Effector memory CD8-positive, alpha-beta T cell (primary cell): Measurements from ENCODE around the gene PADI4.
"Not testable (repeated sequence)": the region's sequence is repeated elsewhere in the genome, so short reads cannot be mapped to it uniquely, and the experiment has no call there.

ENCODE experiments used
- ATAC-seq: fragments of 150-1000 bp; cut with Tn5 transposase; replicated peaks from 2 replicates; pipeline ENCODE4 v1.10.0; 2021; ENCODE audit warnings: mild to moderate bottlenecking, moderate library complexity
- DNase-seq, 3 experiments: peaks; one replicate each; pipeline ENCODE4 v3.0.0; 2021
- H3K27ac Mint-ChIP-seq, 2 donors: one replicate each; pipeline ENCODE4 v1.8.0; 2022; ENCODE audit warnings: mild to moderate bottlenecking in 2 of 2, mixed read lengths in 2 of 2, moderate library complexity in 2 of 2
- H3K27me3 Mint-ChIP-seq, 2 donors: one replicate each; pipeline ENCODE4 v1.8.0; 2022; ENCODE audit warnings: mixed read lengths in 2 of 2
- H3K36me3 Mint-ChIP-seq: one replicate; pipeline ENCODE4 v1.8.0; 2022; ENCODE audit warnings: mild to moderate bottlenecking, moderate library complexity, mixed read lengths; ENCODE audit not compliant: insufficient read depth
- H3K4me1 Mint-ChIP-seq, 2 donors: one replicate each; pipeline ENCODE4 v1.8.0; 2022; ENCODE audit warnings: low read depth in 2 of 2, mixed read lengths in 2 of 2
- H3K4me3 Mint-ChIP-seq, 2 donors: one replicate each; pipeline ENCODE4 v1.8.0; 2022; ENCODE audit warnings: mild to moderate bottlenecking in 2 of 2, mixed read lengths in 2 of 2, moderate library complexity in 2 of 2
- H3K9me3 Mint-ChIP-seq, 2 donors: one replicate each; pipeline ENCODE4 v1.8.0; 2022; ENCODE audit warnings: mixed read lengths in 2 of 2

Gene PADI4

DNA sequence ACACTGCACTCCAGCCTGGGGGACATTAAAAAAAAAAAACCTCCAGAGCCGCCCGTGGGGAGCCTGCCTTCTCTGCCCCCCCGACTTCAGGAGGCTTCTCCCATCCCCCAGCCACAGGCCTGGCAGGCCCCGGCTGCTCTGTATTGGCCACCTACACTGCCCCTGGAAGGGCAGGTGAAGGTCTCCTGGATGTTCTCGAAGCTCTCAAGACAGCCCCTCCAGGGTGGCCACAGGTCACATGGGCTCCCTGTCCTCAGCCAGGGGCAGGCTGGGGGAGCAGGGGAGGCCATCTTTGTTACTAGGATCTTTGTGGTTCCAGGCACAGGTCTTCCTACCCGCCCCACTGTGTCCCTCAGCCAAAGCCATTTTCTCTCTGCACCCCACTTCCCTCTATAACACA is 96.8 kb downstream of the PADI4 start:
- peaks cover 0 to 8% of the 10 kb centered on the region in 2 donors for H3K4me1 Mint-ChIP-seq
- DNase-seq (no peak), ATAC-seq (no peak)
- no peaks in the 10 kb centered on the region for H3K9me3 Mint-ChIP-seq
- no peak overlapping the region for H3K4me3 Mint-ChIP-seq
- peaks cover 38% of the 10 kb centered on the region for H3K36me3 Mint-ChIP-seq
- H3K27ac Mint-ChIP-seq = peak overlapping the region in 1 of 2 donors; percentile 29
- H3K27me3 Mint-ChIP-seq = no peaks in the 10 kb centered on the region

DNA sequence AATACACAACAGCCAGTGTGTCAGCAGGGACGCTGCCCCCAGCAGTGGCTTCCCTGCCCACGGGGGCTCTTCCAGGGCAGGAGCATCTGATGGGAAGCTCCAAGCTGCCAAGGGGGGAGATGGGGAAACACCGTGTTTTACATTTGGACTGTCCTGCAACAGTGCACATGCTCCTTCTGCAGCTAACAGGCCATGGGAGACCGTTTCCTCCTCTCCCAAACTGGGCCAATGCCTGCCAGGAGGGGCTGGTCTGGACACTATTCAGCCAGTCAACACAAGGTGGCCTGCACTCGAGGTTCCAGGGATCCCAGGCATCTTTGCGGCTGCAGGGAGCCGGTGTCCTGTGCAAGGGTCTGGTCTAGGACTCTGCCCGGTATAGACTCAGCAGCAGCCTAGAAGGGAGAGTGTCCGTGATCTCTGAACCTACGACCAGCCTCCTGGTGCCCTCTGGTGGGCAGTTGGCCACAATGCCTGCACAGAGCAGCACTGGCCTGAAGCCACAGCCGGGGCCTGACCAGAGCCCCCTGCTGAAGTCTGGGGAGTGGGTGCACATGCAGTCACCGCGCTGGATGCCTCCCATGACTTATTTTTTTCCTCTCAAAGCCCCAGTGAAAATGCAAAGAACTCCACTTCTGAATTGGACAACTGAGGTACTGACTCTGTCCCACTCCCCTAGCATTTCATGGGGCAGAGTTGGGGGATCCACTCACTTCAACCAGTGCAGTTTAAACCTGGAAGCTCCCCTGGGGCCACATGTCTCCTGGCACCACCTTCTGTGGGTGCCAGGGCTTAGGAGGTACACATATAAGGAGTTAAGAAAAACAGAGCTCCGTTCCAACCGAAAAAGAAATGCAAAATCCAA is 98.1 kb downstream of the PADI4 start:
- DNase-seq (peak; percentile 19 to 24 (median 23)), ATAC-seq (peak; percentile 80)
- Mint-ChIP-seq H3K9me3 (no peaks in the 10 kb centered on the region), H3K4me3 (no peak overlapping the region), H3K4me1 (peaks cover 4 to 8% of the 10 kb centered on the region in 2 donors), H3K27me3 (no peaks in the 10 kb centered on the region), H3K27ac (no peak overlapping the region), H3K36me3 (peaks cover 50% of the 10 kb centered on the region)

DNA sequence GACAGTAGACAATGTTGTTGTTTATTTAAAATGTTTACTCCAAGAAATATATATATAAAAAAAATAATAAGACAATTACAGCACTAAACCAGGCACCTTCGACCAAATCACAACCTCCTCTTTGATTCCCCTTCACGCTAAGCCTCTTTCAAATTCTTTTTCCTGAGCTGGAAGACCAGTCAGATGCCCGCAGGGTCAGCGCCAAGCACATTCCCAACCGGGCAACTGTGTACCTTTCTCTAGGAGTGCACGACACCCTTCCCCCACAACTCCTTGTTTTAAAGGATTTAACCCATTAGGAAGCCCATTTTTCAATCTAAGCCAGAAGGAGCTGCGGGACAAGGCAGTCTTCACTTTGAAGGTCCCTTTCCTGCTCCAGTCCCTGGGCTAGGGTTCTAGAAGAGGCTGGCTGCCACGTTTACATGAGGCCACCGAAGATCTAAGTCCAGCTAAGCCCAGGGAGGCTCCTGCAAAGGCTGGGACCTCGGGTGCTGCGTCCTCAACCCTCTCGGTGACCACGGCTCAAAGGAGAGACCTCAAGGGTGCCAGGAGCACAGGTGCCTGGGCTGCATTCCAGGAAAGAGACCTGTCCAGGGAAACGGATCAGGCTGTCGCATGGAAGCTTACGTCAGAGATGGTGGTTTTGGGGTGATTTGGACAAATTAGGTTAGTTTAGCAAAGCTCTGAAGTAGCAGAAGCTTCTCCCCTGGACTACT is 98.9 kb downstream of the PADI4 start:
- H3K36me3 Mint-ChIP-seq = peaks cover 57% of the 10 kb centered on the region
- DNase-seq, ATAC-seq, H3K27me3 Mint-ChIP-seq, H3K9me3 Mint-ChIP-seq, H3K4me1 Mint-ChIP-seq, H3K4me3 Mint-ChIP-seq, H3K27ac Mint-ChIP-seq: not testable (repeated sequence)

GRCh38 chr1:17407786-17408514 is 100.0 kb downstream of the PADI4 start:
- not testable (repeated sequence) for DNase-seq, H3K4me3 Mint-ChIP-seq, H3K27ac Mint-ChIP-seq, ATAC-seq, H3K9me3 Mint-ChIP-seq, H3K27me3 Mint-ChIP-seq
- Mint-ChIP-seq H3K36me3 (peaks cover 67% of the 10 kb centered on the region), H3K4me1 (peaks cover 6 to 16% of the 10 kb centered on the region in 2 donors)

GRCh38 chr1:17409391-17409811 is 101.4 kb downstream of the PADI4 start:
- ATAC-seq (no peak), DNase-seq (no peak)
- H3K27ac Mint-ChIP-seq = peak overlapping the region in 1 of 2 donors; percentile 59
- peaks cover 10 to 22% of the 10 kb centered on the region in 2 donors for H3K4me1 Mint-ChIP-seq
- no peaks in the 10 kb centered on the region for H3K9me3 Mint-ChIP-seq
- H3K36me3 Mint-ChIP-seq = peaks cover 78% of the 10 kb centered on the region
- no peaks in the 10 kb centered on the region for H3K27me3 Mint-ChIP-seq
- H3K4me3 Mint-ChIP-seq = peak overlapping the region in 1 of 2 donors; percentile 10

DNA sequence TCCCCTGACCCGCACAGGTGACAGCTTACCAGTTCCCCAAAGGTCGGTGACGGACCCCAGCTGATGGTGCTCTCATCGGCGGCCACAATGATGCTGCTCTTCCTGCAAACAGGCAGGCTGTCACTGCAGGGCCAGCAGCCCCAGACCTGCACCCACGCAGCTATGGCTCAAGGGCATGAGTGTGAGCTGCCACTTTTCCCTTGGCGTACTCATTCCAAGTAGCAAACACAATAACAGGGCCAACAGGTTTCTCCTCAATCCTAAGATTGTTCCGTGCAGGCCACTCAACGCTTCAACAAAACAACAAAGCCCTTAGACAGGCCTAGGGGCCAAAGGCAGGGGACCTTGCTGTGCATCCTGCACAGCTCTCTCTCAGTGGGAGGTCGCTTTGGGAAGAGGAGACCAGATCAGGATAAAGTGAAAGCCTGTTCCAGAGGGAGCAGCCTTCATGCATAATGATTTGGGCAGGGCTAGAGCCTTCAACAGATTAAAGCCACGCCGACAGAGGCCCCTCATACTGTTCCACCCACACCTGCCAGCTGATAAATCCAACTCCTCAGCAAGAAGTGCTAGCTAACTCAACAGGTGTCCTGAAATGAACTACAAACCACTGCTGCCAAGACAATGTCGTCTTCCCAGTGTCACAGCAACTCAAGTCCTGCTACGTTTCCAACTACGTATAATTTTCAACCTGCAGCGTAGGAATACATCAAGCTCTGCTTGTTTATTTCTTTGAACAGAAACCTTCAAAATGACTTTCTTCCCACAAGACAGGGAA is 104.3 kb downstream of the PADI4 start:
- Mint-ChIP-seq H3K9me3 (no peaks in the 10 kb centered on the region), H3K4me1 (peaks cover 10 to 21% of the 10 kb centered on the region in 2 donors), H3K36me3 (peaks cover 97% of the 10 kb centered on the region), H3K27ac (peak overlapping the region; percentile 76 to 90), H3K4me3 (peak overlapping the region in 1 of 2 donors; percentile 68), H3K27me3 (no peaks in the 10 kb centered on the region)
- DNase-seq (no peak), ATAC-seq (no peak)
